Trophoblast cell (in vitro differentiated cells and primary cell): Measurements from ENCODE around the gene TAP2.

Experiments
- DNase-seq, 2 donors: peaks; one replicate each; pipeline ENCODE4 v3.0.0-alpha.2; 2016
- H2AFZ ChIP-seq: 2 replicates; pipeline ENCODE4 v1.6.1; 2013; ENCODE audit warnings: low read length, moderate library complexity, mild to moderate bottlenecking; ENCODE audit not compliant: insufficient read depth, poor library complexity
- H2AK5ac ChIP-seq: 2 replicates; pipeline ENCODE4 v1.6.1; 2013; ENCODE audit warnings: mild to moderate bottlenecking, low read length
- H2BK120ac ChIP-seq: 2 replicates; pipeline ENCODE4 v1.6.1; 2013; ENCODE audit warnings: low read length, mild to moderate bottlenecking, moderate library complexity; ENCODE audit not compliant: insufficient read depth, poor library complexity
- H2BK12ac ChIP-seq: 2 replicates; pipeline ENCODE4 v1.6.1; 2013; ENCODE audit warnings: mild to moderate bottlenecking, low read length, moderate library complexity
- H2BK5ac ChIP-seq: 2 replicates; pipeline ENCODE4 v1.6.1; 2013; ENCODE audit warnings: low read length, low read depth, moderate library complexity, mild to moderate bottlenecking; ENCODE audit not compliant: poor library complexity
- H3K14ac ChIP-seq: 2 replicates; pipeline ENCODE4 v1.6.1; 2013; ENCODE audit warnings: mild to moderate bottlenecking, low read length
- H3K18ac ChIP-seq: 2 replicates; pipeline ENCODE4 v1.6.1; 2013; ENCODE audit warnings: mild to moderate bottlenecking, low read length
- H3K23ac ChIP-seq: 2 replicates; pipeline ENCODE4 v1.6.1; 2013; ENCODE audit warnings: low read length
- H3K27ac ChIP-seq: 2 replicates; pipeline ENCODE4 v1.5.1; 2013; ENCODE audit warnings: low read depth, mild to moderate bottlenecking, inconsistent platforms, low read length, moderate library complexity
- H3K27me3 ChIP-seq: 2 replicates; pipeline ENCODE4 v1.6.1; 2013; ENCODE audit warnings: inconsistent platforms, mild to moderate bottlenecking, low read length, moderate library complexity; ENCODE audit not compliant: insufficient read depth
- H3K36me3 ChIP-seq, 2 experiments: 1 replicate in 1 of 2; 2 replicates in 1 of 2; pipeline ENCODE4 v1.6.1; 2013; ENCODE audit warnings: low read length in 2 of 2, mild to moderate bottlenecking in 2 of 2, moderate library complexity in 1 of 2; ENCODE audit not compliant: insufficient read depth in 2 of 2, control insufficient read depth in 1 of 2
- H3K4ac ChIP-seq: 2 replicates; pipeline ENCODE4 v1.6.1; 2013; ENCODE audit warnings: low read depth, mild to moderate bottlenecking, low read length, moderate library complexity
- H3K4me1 ChIP-seq, 2 experiments: 1 replicate in 1 of 2; 2 replicates in 1 of 2; pipeline ENCODE4 v1.6.1; 2013; ENCODE audit warnings: low read length in 2 of 2, mild to moderate bottlenecking in 2 of 2, moderate library complexity in 1 of 2; ENCODE audit not compliant: insufficient read depth in 2 of 2, control insufficient read depth in 1 of 2
- H3K4me2 ChIP-seq: 2 replicates; pipeline ENCODE4 v1.6.1; 2013; ENCODE audit warnings: inconsistent platforms, mild to moderate bottlenecking, low read length, moderate library complexity
- H3K4me3 ChIP-seq: 2 replicates; pipeline ENCODE4 v1.5.1; 2013; ENCODE audit warnings: mild to moderate bottlenecking, low read depth, low read length, inconsistent platforms
- H3K79me1 ChIP-seq: one replicate; pipeline ENCODE4 v1.6.1; 2013; ENCODE audit warnings: low read length
- H3K79me2 ChIP-seq: 2 replicates; pipeline ENCODE4 v1.6.1; 2013; ENCODE audit warnings: low read length, mild to moderate bottlenecking; ENCODE audit not compliant: control insufficient read depth, insufficient read depth, poor library complexity
- H3K9ac ChIP-seq: 2 replicates; pipeline ENCODE4 v1.6.1; 2013; ENCODE audit warnings: mild to moderate bottlenecking, low read length
- H3K9me3 ChIP-seq: 2 replicates; pipeline ENCODE4 v1.6.1; 2013; ENCODE audit warnings: low read depth, mild to moderate bottlenecking, control low read depth, inconsistent platforms, low read length; ENCODE audit not compliant: insufficient read depth
- H4K12ac ChIP-seq: 2 replicates; pipeline ENCODE4 v1.6.1; 2013; ENCODE audit warnings: low read depth, mild to moderate bottlenecking, low read length, moderate library complexity
- H4K8ac ChIP-seq: 2 replicates; pipeline ENCODE4 v1.6.1; 2013; ENCODE audit warnings: low read depth, mild to moderate bottlenecking, low read length, moderate library complexity
- H4K91ac ChIP-seq: one replicate; pipeline ENCODE4 v1.6.1; 2013; ENCODE audit warnings: low read depth, mild to moderate bottlenecking, low read length, moderate library complexity
- WGBS: extraction: QIAGEN DNeasy Blood & Tissue Kit; methylation state at CpG from one replicate; pipeline ENCODE4 v1.1.7; 2013; ENCODE audit warnings: missing lambda C conversion rate; ENCODE audit not compliant: insufficient read length, insufficient coverage; ENCODE audit errors: extremely low coverage; 5-methylcytosine and 5-hydroxymethylcytosine counted together

The TAP2 gene

DNA sequence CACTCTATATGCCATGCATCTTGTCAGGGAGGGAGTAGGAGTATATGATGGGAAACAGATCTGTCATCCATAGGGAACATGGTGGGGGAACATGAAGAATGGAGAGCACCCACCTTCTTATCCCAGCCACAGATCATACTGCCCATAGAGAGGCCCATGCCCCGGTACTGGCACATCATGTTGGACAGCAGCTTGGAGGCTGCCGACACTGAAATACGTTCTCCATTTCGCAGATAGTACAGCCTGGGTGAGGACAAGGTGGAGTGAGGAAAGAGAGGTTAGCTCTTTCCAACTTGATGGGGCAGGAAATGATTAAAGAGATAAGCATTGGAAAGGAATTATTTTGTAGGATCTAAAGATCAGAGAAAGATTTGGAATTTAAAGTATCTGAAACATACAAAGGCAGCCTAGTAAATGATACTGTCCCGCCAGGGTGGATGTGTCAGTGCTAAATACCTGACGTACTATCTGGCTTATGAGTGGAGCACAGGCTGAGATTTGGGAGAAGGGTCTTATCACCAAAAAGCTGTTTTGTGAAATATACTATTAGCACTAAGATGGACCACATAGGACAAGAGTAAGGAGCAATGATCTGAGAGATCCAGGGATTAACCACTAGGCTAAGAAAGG is 3.6 kb upstream of the TAP2 start:
- WGBS = no CpG with 5 or more reads among the region's 6 CpGs
- H4K8ac ChIP-seq = no peak overlapping the region
- no peak overlapping the region for H3K18ac ChIP-seq
- peak; percentile 68 to 86 for DNase-seq
- no peak overlapping the region for H3K9ac ChIP-seq
- H3K23ac ChIP-seq = no peak overlapping the region
- no peak overlapping the region for H2AFZ ChIP-seq
- H3K27ac ChIP-seq = no peak overlapping the region
- peaks cover 8 to 13% of the 10 kb centered on the region in 2 experiments for H3K4me1 ChIP-seq
- no peak overlapping the region for H2BK12ac ChIP-seq
- no peak overlapping the region for H2BK5ac ChIP-seq
- H3K79me2 ChIP-seq = no peaks in the 10 kb centered on the region
- no peaks in the 10 kb centered on the region for H3K36me3 ChIP-seq
- no peak overlapping the region for H2BK120ac ChIP-seq
- H3K4me2 ChIP-seq = no peak overlapping the region
- no peak overlapping the region for H4K91ac ChIP-seq
- H3K4me3 ChIP-seq = no peak overlapping the region
- H3K4ac ChIP-seq = no peak overlapping the region
- H3K79me1 ChIP-seq = no peaks in the 10 kb centered on the region
- H4K12ac ChIP-seq = no peak overlapping the region
- H3K14ac ChIP-seq = no peak overlapping the region
- H2AK5ac ChIP-seq = no peak overlapping the region
- H3K9me3 ChIP-seq = peaks cover 5% of the 10 kb centered on the region
- peaks cover 26% of the 10 kb centered on the region for H3K27me3 ChIP-seq

DNA sequence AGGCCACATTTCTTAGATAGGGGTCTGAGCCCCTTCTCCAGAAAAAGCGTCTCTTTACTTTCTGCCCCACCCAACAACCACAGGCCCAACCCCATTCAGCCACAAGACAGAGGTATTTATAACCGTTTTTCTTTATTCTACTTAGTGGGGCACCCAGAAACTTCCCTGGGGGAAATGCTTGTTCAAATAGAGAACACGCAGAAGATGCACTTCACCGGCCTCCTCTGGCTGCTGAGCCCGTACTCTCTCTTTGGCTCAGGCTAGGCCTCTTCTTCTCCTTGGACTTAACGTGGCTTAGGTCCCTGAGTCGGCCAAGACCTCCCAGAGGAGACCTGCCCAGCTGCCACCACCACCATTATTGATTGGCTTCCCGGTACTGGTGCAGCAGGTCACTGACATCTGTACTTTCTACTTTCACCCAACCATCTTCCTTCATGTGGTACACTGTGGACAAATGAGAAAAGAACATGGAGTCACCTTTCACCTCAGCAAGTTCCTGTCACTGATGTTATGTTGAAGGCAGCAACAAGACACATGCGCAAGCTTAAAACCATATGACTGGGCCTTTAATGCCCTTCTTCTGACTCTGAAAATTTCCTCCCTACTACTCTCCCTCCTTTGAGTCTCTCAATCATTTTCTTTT is 2.2 kb upstream of the TAP2 start:
- Histone ChIP-seq H3K4ac (no peak overlapping the region), H2BK120ac (no peak overlapping the region), H3K79me2 (no peaks in the 10 kb centered on the region), H3K79me1 (no peaks in the 10 kb centered on the region), H2BK5ac (no peak overlapping the region), H3K9ac (no peak overlapping the region), H3K4me2 (no peak overlapping the region), H3K27me3 (peaks cover 26% of the 10 kb centered on the region), H4K12ac (no peak overlapping the region), H4K8ac (no peak overlapping the region), H3K27ac (no peak overlapping the region), H3K4me1 (peaks cover 8 to 13% of the 10 kb centered on the region in 2 experiments), H3K4me3 (no peak overlapping the region), H3K9me3 (peaks cover 5% of the 10 kb centered on the region), H2AFZ (no peak overlapping the region), H2AK5ac (no peak overlapping the region), H2BK12ac (no peak overlapping the region), H4K91ac (no peak overlapping the region), H3K23ac (no peak overlapping the region), H3K18ac (no peak overlapping the region), H3K36me3 (no peaks in the 10 kb centered on the region), H3K14ac (no peak overlapping the region)
- no peak for DNase-seq
- WGBS = no CpG with 5 or more reads among the region's 9 CpGs

DNA sequence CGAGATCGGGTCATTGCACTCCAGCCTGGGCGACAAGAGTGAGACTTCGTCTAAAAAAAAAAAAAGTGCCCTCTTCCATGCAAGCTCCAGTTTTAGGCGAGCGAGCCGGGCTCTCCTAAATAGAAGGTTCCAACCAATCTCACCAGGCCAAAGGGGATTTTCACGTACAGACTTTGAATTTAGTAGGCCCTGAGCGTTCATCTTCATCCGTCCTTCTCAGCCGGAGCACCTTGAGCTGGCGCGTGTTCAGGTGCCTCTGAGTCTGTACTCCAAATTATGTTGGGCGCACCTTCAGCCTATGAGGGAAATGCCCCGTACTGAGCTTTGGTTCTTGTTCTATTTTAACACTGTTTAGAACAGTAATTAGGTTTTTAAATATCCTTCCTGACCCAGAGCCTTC is 817 bp upstream of the TAP2 start:
- Histone ChIP-seq H4K8ac (no peak overlapping the region), H3K9me3 (peaks cover 1% of the 10 kb centered on the region), H3K9ac (no peak overlapping the region), H3K23ac (no peak overlapping the region), H3K4me1 (peaks cover 8 to 10% of the 10 kb centered on the region in 2 experiments), H3K79me2 (no peaks in the 10 kb centered on the region), H2BK12ac (no peak overlapping the region), H3K27me3 (peaks cover 25% of the 10 kb centered on the region), H3K27ac (no peak overlapping the region), H4K91ac (no peak overlapping the region), H4K12ac (no peak overlapping the region), H3K4me3 (no peak overlapping the region), H2AFZ (no peak overlapping the region), H2BK120ac (no peak overlapping the region), H3K14ac (no peak overlapping the region), H3K79me1 (no peaks in the 10 kb centered on the region), H3K4me2 (no peak overlapping the region), H2AK5ac (no peak overlapping the region), H3K4ac (no peak overlapping the region), H3K36me3 (peaks cover 0 to 2% of the 10 kb centered on the region in 2 experiments), H2BK5ac (no peak overlapping the region), H3K18ac (no peak overlapping the region)
- no CpG with 5 or more reads among the region's 15 CpGs for WGBS
- no peak for DNase-seq

DNA sequence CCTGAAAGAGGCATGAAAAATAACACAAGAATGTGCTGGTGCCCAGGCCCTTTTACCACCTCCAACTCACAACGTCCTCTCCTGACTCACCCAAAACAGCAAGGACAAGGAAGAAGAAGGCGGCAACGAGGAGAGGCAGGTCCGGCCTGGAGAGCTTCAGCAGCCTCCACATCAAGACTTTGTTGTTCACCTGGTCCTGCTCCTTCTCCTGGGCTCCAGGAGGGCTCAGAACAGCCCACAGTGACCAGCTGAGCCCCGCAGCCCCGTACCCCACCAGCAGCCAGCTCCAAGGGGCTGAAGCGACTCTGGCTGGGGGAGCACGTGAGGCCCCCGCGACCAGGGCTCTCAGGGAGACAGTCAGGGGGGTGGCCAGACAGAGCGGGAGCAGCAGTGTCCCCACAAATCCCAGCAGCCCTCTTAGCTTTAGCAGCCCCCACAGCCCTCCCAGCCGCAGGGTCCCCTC is 857 bp downstream of the TAP2 start:
- H3K27ac ChIP-seq = no peak overlapping the region
- WGBS = no CpG with 5 or more reads among the region's 12 CpGs
- H2AFZ ChIP-seq = peak overlapping the region; percentile 23
- peak overlapping the region; percentile 76 for H3K4me3 ChIP-seq
- peaks cover 8% of the 10 kb centered on the region for H3K27me3 ChIP-seq
- peak; percentile 82 to 94 for DNase-seq
- H3K79me1 ChIP-seq = no peaks in the 10 kb centered on the region
- H3K79me2 ChIP-seq = no peaks in the 10 kb centered on the region
- peak overlapping the region; percentile 71 for H3K4me2 ChIP-seq
- H3K36me3 ChIP-seq = peaks cover 0 to 2% of the 10 kb centered on the region in 2 experiments
- no peak overlapping the region for H3K23ac ChIP-seq
- H3K9ac ChIP-seq = no peak overlapping the region
- H3K4ac ChIP-seq = no peak overlapping the region
- H4K91ac ChIP-seq = no peak overlapping the region
- no peak overlapping the region for H3K14ac ChIP-seq
- no peak overlapping the region for H2BK5ac ChIP-seq
- peaks cover 1% of the 10 kb centered on the region for H3K9me3 ChIP-seq
- no peak overlapping the region for H4K12ac ChIP-seq
- no peak overlapping the region for H2BK12ac ChIP-seq
- no peak overlapping the region for H3K18ac ChIP-seq
- H4K8ac ChIP-seq = peak overlapping the region; percentile 3
- H2BK120ac ChIP-seq = no peak overlapping the region
- H2AK5ac ChIP-seq = no peak overlapping the region
- peaks cover 5 to 6% of the 10 kb centered on the region in 2 experiments for H3K4me1 ChIP-seq
